ENCODE data around the gene RABL6. TPM values are rescaled to one million over a fixed set of nuclear protein-coding genes. Genes with fewer than 3 reads are reported as not detected.
"Not testable (repeated sequence)": the region's sequence is repeated elsewhere in the genome, so short reads cannot be mapped to it uniquely, and the experiment has no call there.

RABL6 gene
- total RNA-seq, 2 donors from 2014 or later: 76.6 to 124 TPM

GRCh38 chr9:136831720-136832104, 24.0 kb downstream of the RABL6 start:
- Histone ChIP-seq H3K9me3 (no peaks in the 10 kb centered on the region), H3K27ac (no peak overlapping the region), H3K27me3 (replicated peaks; ENCODE audit: insufficient read depth) (no peaks in the 10 kb centered on the region), H3K36me3 (peaks cover 0 to 14% of the 10 kb centered on the region in 2 donors), H3K4me3 (no peak overlapping the region), H3K4me1 (replicated peaks) (no peaks in the 10 kb centered on the region)
- TF ChIP-seq POLR2AphosphoS5 (IDR thresholded peaks at IDR 0.05) (no peak), POLR2A (IDR thresholded peaks at IDR 0.05) (no peak)
- TF ChIP-seq, protein P1, sequence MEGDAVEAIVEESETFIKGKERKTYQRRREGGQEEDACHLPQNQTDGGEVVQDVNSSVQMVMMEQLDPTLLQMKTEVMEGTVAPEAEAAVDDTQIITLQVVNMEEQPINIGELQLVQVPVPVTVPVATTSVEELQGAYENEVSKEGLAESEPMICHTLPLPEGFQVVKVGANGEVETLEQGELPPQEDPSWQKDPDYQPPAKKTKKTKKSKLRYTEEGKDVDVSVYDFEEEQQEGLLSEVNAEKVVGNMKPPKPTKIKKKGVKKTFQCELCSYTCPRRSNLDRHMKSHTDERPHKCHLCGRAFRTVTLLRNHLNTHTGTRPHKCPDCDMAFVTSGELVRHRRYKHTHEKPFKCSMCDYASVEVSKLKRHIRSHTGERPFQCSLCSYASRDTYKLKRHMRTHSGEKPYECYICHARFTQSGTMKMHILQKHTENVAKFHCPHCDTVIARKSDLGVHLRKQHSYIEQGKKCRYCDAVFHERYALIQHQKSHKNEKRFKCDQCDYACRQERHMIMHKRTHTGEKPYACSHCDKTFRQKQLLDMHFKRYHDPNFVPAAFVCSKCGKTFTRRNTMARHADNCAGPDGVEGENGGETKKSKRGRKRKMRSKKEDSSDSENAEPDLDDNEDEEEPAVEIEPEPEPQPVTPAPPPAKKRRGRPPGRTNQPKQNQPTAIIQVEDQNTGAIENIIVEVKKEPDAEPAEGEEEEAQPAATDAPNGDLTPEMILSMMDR (IDR thresholded peaks at IDR 0.05): no peak
- 89% methylated on average over 23 of the region's 23 CpGs for WGBS
- intact Hi-C loops (cut with DNase I): no loop called here
- DNase-seq (ENCODE audit: low spot score): no peak

DNA sequence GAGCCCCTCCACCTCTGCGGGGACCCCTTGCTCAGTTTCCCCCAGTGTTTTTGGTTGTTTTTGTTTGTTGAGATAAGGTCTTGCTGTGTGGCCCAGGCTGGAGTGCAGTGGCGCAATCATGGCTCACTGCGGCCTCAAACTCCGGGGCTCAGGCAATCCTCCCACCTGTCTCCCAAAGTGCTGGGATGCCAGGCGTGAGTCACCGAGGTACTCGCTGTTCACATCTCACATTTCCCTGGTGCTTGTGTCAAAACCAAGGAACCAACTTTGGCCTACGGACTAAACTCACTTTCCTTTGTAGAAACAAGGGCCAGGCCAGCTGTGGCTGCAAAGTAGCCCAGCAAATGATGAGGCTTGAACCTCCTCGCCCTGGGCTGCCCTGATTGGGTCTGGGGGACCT, 24.8 kb downstream of the RABL6 start:
- Histone ChIP-seq H3K36me3 (peaks cover 0 to 14% of the 10 kb centered on the region in 2 donors), H3K27ac (no peak overlapping the region), H3K4me1 (replicated peaks) (no peaks in the 10 kb centered on the region), H3K4me3 (no peak overlapping the region), H3K9me3 (no peaks in the 10 kb centered on the region), H3K27me3 (replicated peaks; ENCODE audit: insufficient read depth) (no peaks in the 10 kb centered on the region)
- intact Hi-C loops (cut with DNase I): no loop called here
- 94% methylated on average over 9 of the region's 9 CpGs for WGBS
- no peak for DNase-seq (ENCODE audit: low spot score)
- no peak for TF ChIP-seq POLR2A (IDR thresholded peaks at IDR 0.05)
- TF ChIP-seq, protein P1 (IDR thresholded peaks at IDR 0.05): no peak
- TF ChIP-seq POLR2AphosphoS5 (IDR thresholded peaks at IDR 0.05): no peak

- H3K27me3 ChIP-seq (replicated peaks; ENCODE audit: insufficient read depth); H3K9me3 ChIP-seq; H3K4me3 ChIP-seq; H3K4me1 ChIP-seq (replicated peaks); DNase-seq (ENCODE audit: low spot score); intact Hi-C loops (cut with DNase I); H3K27ac ChIP-seq: not testable (repeated sequence)
- WGBS: 83% methylated on average over 16 of the region's 16 CpGs
- H3K36me3 ChIP-seq: peaks cover 0 to 14% of the 10 kb centered on the region in 2 donors
These were observed 25.8 kb downstream of the RABL6 start for GRCh38 chr9:136833381-136834048.

DNA sequence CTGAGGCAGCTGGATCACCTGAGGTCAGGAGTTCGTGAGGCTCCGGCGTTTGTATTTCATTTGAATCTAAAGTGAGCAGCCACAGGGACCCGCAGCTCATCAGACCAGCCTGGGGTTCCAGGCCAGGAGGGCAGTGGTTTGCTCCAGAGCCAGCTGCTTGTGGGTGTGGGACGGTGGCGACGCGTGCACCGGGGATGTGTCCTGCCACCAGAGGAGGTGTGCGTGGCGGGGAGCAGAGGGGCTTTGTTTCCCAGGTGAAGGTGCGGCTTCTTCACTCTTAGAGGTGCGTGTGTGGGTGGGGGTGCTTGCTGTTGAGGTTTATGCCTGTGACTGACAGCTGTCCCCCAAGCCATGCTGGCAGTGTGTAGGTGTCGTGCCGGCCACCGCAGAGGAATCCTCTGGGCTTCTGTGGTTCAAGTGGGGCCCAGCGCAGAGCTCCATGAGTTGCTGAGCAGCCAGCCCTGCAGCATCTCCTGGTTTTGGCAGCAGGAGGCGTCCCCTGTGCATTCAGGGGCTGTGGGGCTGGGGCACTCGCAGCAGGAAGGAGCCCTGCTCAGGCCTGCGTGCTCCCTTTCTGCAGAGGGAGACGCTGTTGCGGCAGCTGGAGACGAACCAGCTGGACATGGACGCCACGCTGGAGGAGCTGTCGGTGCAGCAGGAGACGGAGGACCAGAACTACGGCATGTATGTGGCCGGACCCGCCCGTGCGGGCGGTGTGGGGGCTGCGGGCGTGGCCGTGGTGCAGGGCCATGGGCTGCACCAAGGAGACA, 27.6 kb downstream of the RABL6 start:
- intact Hi-C loops (cut with DNase I): no loop called here
- Histone ChIP-seq H3K27ac (no peak overlapping the region), H3K4me1 (replicated peaks) (no peaks in the 10 kb centered on the region), H3K9me3 (no peaks in the 10 kb centered on the region), H3K4me3 (no peak overlapping the region), H3K27me3 (replicated peaks; ENCODE audit: insufficient read depth) (no peaks in the 10 kb centered on the region), H3K36me3 (peaks cover 3 to 14% of the 10 kb centered on the region in 2 donors)
- TF ChIP-seq, protein P1 (IDR thresholded peaks at IDR 0.05): no peak
- TF ChIP-seq POLR2AphosphoS5 (IDR thresholded peaks at IDR 0.05): no peak
- no peak for TF ChIP-seq POLR2A (IDR thresholded peaks at IDR 0.05)
- DNase-seq (ENCODE audit: low spot score): no peak
- WGBS: 92% methylated on average over 36 of the region's 36 CpGs

- TF ChIP-seq POLR2A (IDR thresholded peaks at IDR 0.05) (no peak), POLR2AphosphoS5 (IDR thresholded peaks at IDR 0.05) (no peak)
- TF ChIP-seq, protein P1 (IDR thresholded peaks at IDR 0.05): no peak
- no peak overlapping the region for H3K27ac ChIP-seq
- no peak for DNase-seq (ENCODE audit: low spot score)
- intact Hi-C loops (cut with DNase I): no loop called here
- 89% methylated on average over 18 of the region's 21 CpGs for WGBS
- no peaks in the 10 kb centered on the region for H3K27me3 ChIP-seq (replicated peaks; ENCODE audit: insufficient read depth)
- H3K36me3 ChIP-seq: peaks cover 3 to 14% of the 10 kb centered on the region in 2 donors
- H3K4me1 ChIP-seq (replicated peaks): peaks cover 2% of the 10 kb centered on the region
- no peak overlapping the region for H3K4me3 ChIP-seq
- no peaks in the 10 kb centered on the region for H3K9me3 ChIP-seq
These were observed 28.5 kb downstream of the RABL6 start for GRCh38 chr9:136835932-136836904.
